Neural cell (in vitro differentiated cells): ENCODE results near the gene LMAN2. TPM values are rescaled to one million over a fixed set of nuclear protein-coding genes. Genes with fewer than 3 reads are reported as not detected.

Source experiments
- H2AFZ ChIP-seq: fragments of 200-600, 300-800 bp; sonication (generic), shearing (Covaris generic); 2 replicates; pipeline ENCODE4 v1.6.0; 2014; ENCODE audit warnings: low read depth, mild to moderate bottlenecking, antibody characterized with exemption, low read length, moderate library complexity
- H3F3A ChIP-seq: fragments of 200-600 bp; shearing (Covaris generic); 2 replicates; pipeline ENCODE4 v1.6.1; 2016; ENCODE audit warnings: mild to moderate bottlenecking, moderate library complexity, mixed read lengths, antibody characterized with exemption, low read length; ENCODE audit not compliant: insufficient read depth, poor library complexity, severe bottlenecking
- H3K27ac ChIP-seq: fragments of 200-600, 300-800 bp; sonication (generic), shearing (Covaris generic); 2 replicates; pipeline ENCODE4 v1.5.1; 2014; ENCODE audit warnings: mild to moderate bottlenecking, low read length, moderate library complexity
- H3K27me3 ChIP-seq: fragments of 300-800, 200-600 bp; sonication (generic), shearing (Covaris generic); 2 replicates; pipeline ENCODE4 v1.6.0; 2014; ENCODE audit warnings: mild to moderate bottlenecking, low read depth, low read length, moderate library complexity; ENCODE audit not compliant: insufficient read depth
- H3K36me3 ChIP-seq: fragments of 300-800, 200-600 bp; sonication (generic), shearing (Covaris generic); 2 replicates; pipeline ENCODE4 v1.5.1; 2014; ENCODE audit warnings: mild to moderate bottlenecking, antibody characterized with exemption, low read length, moderate library complexity; ENCODE audit not compliant: insufficient read depth
- H3K4me2 ChIP-seq: fragments of 300-800, 200-600 bp; sonication (generic), shearing (Covaris generic); 2 replicates; pipeline ENCODE4 v1.6.0; 2014; ENCODE audit warnings: mild to moderate bottlenecking, low read length
- H3K4me3 ChIP-seq: fragments of 300-800, 200-600 bp; sonication (generic), shearing (Covaris generic); 2 replicates; pipeline ENCODE4 v1.5.1; 2014; ENCODE audit warnings: mild to moderate bottlenecking, low read length, moderate library complexity
- H3K79me2 ChIP-seq: fragments of 200-600 bp; shearing (Covaris generic); replicated peaks from 2 replicates; pipeline ENCODE4 v1.6.0; 2014; ENCODE audit warnings: mild to moderate bottlenecking, low read length, moderate library complexity; ENCODE audit not compliant: insufficient read depth
- H3K9ac ChIP-seq: fragments of 300-800, 200-600 bp; sonication (generic), shearing (Covaris generic); 2 replicates; pipeline ENCODE4 v1.6.1; 2016; ENCODE audit warnings: mild to moderate bottlenecking, low read length, mixed read lengths
- H3K9me2 ChIP-seq: fragments of 200-600 bp; shearing (Covaris generic); 2 replicates; pipeline ENCODE4 v1.6.1; 2016; ENCODE audit warnings: mild to moderate bottlenecking, low read length, mixed read lengths; ENCODE audit not compliant: insufficient read depth
- H3K9me3 ChIP-seq: fragments of 200-600, 300-800 bp; sonication (generic), shearing (Covaris generic); 2 replicates; pipeline ENCODE4 v1.6.1; 2016; ENCODE audit warnings: mild to moderate bottlenecking, mixed run types, low read length, moderate library complexity, mixed read lengths
- H4K20me1 ChIP-seq: fragments of 200-600 bp; shearing (Covaris generic); 2 replicates; pipeline ENCODE4 v1.6.1; 2016; ENCODE audit warnings: mild to moderate bottlenecking, mixed run types; ENCODE audit not compliant: insufficient read depth
- EP300 ChIP-seq: fragments of 450-650 bp; conservative IDR thresholded peaks from 2 replicates; pipeline ENCODE4 v1.6.1; 2014; ENCODE audit warnings: antibody characterized with exemption, mild to moderate bottlenecking, moderate library complexity; ENCODE audit not compliant: poor library complexity, severe bottlenecking
- EZH2 ChIP-seq: fragments of 200-600, 300-800 bp; shearing (Covaris generic), sonication (generic); IDR thresholded peaks from 2 replicates; pipeline ENCODE4 v1.6.1; 2014; ENCODE audit warnings: antibody characterized with exemption, low read length, borderline replicate concordance, mild to moderate bottlenecking; ENCODE audit not compliant: insufficient read depth, poor library complexity, severe bottlenecking
- MXI1 ChIP-seq: fragments of 450-650 bp; conservative IDR thresholded peaks from 2 replicates; pipeline ENCODE4 v1.6.1; 2014; ENCODE audit warnings: antibody characterized with exemption, mild to moderate bottlenecking; ENCODE audit not compliant: poor library complexity, severe bottlenecking
- POLR2AphosphoS5 ChIP-seq: IDR thresholded peaks from 2 replicates; pipeline ENCODE4 v1.6.1; 2012
- RAD21 ChIP-seq: fragments of 450-650 bp; conservative IDR thresholded peaks from 2 replicates; pipeline ENCODE4 v1.6.1; 2014; ENCODE audit warnings: antibody characterized with exemption, mild to moderate bottlenecking, moderate library complexity
- SMC3 ChIP-seq: fragments of 450-650 bp; conservative IDR thresholded peaks from 2 replicates; pipeline ENCODE4 v1.6.1; 2014; ENCODE audit warnings: antibody characterized with exemption, mild to moderate bottlenecking, moderate library complexity; ENCODE audit not compliant: poor library complexity
- TAF1 ChIP-seq: IDR thresholded peaks from 2 replicates; pipeline ENCODE4 v1.6.1; 2012; ENCODE audit warnings: low read depth
- polyA plus RNA-seq: library from polyadenylated mRNA; depleted of rRNA; stranded (reverse); fragments of >200 nt; gene quantifications from 2 replicates; pipeline ENCODE4 v1.2.3, GENCODE V29; 2014
- TF ChIP-seq, protein P1 (sequence below): IDR thresholded peaks from 2 replicates; pipeline ENCODE4 v1.6.1; 2012; ENCODE audit warnings: borderline replicate concordance
- TF ChIP-seq, protein P2 (sequence below): fragments of 450-650 bp; IDR thresholded peaks from 2 replicates; pipeline ENCODE4 v1.5.1; 2014; ENCODE audit warnings: antibody characterized with exemption, mild to moderate bottlenecking, moderate library complexity; ENCODE audit not compliant: poor library complexity, severe bottlenecking

LMAN2 gene
- polyA plus RNA-seq, 1 donor from 2014 or later, result 155 TPM

DNA sequence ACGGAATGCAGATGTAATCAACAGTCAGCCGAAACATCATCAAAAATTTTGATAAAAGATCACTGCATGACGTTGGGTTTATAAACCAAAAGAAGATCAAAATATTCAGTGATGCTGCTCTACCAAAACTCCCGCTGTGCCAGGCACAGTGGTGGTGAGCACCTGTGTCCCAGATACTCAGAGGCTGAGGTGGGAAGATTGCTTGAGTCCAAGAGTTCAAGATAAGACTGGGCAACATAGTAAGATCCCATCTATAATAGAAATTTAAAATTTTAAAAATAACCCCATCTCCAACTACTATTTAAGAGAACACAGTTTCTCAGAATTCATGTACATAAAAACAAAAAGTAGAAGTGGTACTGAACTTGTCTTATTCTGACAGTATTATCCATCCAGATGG lies 3.8 kb downstream of the LMAN2 start:
- Histone ChIP-seq H4K20me1 (no peaks in the 10 kb centered on the region), H3K9me3 (no peaks in the 10 kb centered on the region), H3K79me2 (peaks cover 51% of the 10 kb centered on the region), H3K36me3 (no peaks in the 10 kb centered on the region), H3K9ac (no peak overlapping the region), H3K4me3 (no peak overlapping the region), H2AFZ (no peak overlapping the region), H3K27me3 (no peaks in the 10 kb centered on the region), H3K27ac (no peak overlapping the region), H3F3A (no peaks in the 10 kb centered on the region), H3K4me2 (no peak overlapping the region), H3K9me2 (no peaks in the 10 kb centered on the region)
- TF ChIP-seq EP300 (no peak), MXI1 (no peak), SMC3 (no peak), EZH2 (no peak), POLR2AphosphoS5 (no peak)
- TF ChIP-seq, protein P1, sequence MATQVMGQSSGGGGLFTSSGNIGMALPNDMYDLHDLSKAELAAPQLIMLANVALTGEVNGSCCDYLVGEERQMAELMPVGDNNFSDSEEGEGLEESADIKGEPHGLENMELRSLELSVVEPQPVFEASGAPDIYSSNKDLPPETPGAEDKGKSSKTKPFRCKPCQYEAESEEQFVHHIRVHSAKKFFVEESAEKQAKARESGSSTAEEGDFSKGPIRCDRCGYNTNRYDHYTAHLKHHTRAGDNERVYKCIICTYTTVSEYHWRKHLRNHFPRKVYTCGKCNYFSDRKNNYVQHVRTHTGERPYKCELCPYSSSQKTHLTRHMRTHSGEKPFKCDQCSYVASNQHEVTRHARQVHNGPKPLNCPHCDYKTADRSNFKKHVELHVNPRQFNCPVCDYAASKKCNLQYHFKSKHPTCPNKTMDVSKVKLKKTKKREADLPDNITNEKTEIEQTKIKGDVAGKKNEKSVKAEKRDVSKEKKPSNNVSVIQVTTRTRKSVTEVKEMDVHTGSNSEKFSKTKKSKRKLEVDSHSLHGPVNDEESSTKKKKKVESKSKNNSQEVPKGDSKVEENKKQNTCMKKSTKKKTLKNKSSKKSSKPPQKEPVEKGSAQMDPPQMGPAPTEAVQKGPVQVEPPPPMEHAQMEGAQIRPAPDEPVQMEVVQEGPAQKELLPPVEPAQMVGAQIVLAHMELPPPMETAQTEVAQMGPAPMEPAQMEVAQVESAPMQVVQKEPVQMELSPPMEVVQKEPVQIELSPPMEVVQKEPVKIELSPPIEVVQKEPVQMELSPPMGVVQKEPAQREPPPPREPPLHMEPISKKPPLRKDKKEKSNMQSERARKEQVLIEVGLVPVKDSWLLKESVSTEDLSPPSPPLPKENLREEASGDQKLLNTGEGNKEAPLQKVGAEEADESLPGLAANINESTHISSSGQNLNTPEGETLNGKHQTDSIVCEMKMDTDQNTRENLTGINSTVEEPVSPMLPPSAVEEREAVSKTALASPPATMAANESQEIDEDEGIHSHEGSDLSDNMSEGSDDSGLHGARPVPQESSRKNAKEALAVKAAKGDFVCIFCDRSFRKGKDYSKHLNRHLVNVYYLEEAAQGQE, result no peak

DNA sequence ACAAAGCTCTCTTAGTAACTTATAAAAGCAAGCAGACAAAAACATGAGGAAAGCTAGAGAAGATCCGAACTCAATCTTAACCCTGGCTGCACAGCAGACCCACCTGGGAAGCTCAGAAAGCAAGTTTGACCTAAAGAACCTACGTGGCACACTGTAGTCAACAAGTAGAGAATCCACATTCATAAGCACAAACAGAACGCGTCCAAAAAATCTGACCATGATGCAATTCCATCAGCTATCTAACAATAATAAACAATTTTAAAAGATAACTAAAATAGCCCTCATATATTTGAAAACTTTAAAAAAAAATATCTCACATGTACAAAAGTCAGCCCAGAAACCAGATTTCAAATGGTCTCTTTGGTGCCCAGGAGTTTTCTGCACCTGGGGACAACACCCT lies 4.6 kb downstream of the LMAN2 start:
- H4K20me1 ChIP-seq, result no peaks in the 10 kb centered on the region

DNA sequence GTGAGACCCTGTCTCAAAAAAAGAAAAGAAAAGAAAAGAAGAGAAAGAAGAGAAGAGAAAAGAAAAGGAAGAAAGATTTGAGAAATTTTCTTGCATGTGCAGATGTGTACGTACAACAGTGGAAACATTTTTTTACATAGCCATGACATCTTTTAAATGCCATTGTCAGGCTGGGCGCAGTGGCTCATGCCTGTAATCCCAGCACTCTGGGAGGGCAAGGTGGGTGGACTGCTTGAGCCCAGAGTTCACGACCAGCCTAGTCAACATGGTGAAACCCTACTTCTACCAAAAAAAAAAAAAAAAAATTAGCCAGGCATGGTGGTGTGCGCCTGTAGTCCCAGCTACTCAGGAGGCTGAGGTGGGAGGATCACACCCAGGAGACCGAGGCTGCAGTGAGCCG lies 6.6 kb downstream of the LMAN2 start:
- H3K9me3 ChIP-seq, result no peaks in the 10 kb centered on the region
- H3K4me3 ChIP-seq, result no peak overlapping the region
- no peak overlapping the region for H3K9ac ChIP-seq
- H3K9me2 ChIP-seq, result no peaks in the 10 kb centered on the region
- no peaks in the 10 kb centered on the region for H3K27me3 ChIP-seq
- H3F3A ChIP-seq, result no peaks in the 10 kb centered on the region
- peaks cover 44% of the 10 kb centered on the region for H3K79me2 ChIP-seq
- TF ChIP-seq TAF1, result no peak
- no peak for TF ChIP-seq RAD21
- no peak for TF ChIP-seq POLR2AphosphoS5
- no peak for TF ChIP-seq EP300
- no peak for TF ChIP-seq SMC3
- no peak for TF ChIP-seq EZH2
- TF ChIP-seq, protein P1, result no peak
- TF ChIP-seq, protein P2, sequence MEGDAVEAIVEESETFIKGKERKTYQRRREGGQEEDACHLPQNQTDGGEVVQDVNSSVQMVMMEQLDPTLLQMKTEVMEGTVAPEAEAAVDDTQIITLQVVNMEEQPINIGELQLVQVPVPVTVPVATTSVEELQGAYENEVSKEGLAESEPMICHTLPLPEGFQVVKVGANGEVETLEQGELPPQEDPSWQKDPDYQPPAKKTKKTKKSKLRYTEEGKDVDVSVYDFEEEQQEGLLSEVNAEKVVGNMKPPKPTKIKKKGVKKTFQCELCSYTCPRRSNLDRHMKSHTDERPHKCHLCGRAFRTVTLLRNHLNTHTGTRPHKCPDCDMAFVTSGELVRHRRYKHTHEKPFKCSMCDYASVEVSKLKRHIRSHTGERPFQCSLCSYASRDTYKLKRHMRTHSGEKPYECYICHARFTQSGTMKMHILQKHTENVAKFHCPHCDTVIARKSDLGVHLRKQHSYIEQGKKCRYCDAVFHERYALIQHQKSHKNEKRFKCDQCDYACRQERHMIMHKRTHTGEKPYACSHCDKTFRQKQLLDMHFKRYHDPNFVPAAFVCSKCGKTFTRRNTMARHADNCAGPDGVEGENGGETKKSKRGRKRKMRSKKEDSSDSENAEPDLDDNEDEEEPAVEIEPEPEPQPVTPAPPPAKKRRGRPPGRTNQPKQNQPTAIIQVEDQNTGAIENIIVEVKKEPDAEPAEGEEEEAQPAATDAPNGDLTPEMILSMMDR, result no peak
- no peak for TF ChIP-seq MXI1
- H3K4me2 ChIP-seq, result no peak overlapping the region
- H4K20me1 ChIP-seq, result no peaks in the 10 kb centered on the region
- H3K36me3 ChIP-seq, result no peaks in the 10 kb centered on the region
- H3K27ac ChIP-seq, result no peak overlapping the region
- H2AFZ ChIP-seq, result no peak overlapping the region

More for the DNA sequence above, 4.6 kb downstream of the LMAN2 start:
- no peak overlapping the region for H3K4me3 ChIP-seq
- peaks cover 51% of the 10 kb centered on the region for H3K79me2 ChIP-seq
- H2AFZ ChIP-seq, result no peak overlapping the region
- H3K27ac ChIP-seq, result no peak overlapping the region
- no peaks in the 10 kb centered on the region for H3K9me2 ChIP-seq
- no peak overlapping the region for H3K9ac ChIP-seq
- TF ChIP-seq, protein P2, result no peak
- no peak for TF ChIP-seq RAD21
- no peak for TF ChIP-seq EP300
- H3K27me3 ChIP-seq, result no peaks in the 10 kb centered on the region
- H3K36me3 ChIP-seq, result no peaks in the 10 kb centered on the region
- H3K9me3 ChIP-seq, result no peaks in the 10 kb centered on the region
- H3F3A ChIP-seq, result no peaks in the 10 kb centered on the region
- H3K4me2 ChIP-seq, result no peak overlapping the region
